ENCODE data around the gene CHTF18.

- TF ChIP-seq HOXC10 (CRISPR knock-in tag; IDR thresholded peaks at IDR 0.05) (no peak), TRIM28 (IDR thresholded peaks at IDR 0.05; ENCODE audit: borderline replicate concordance, low read length) (no peak), ZSCAN30 (tag by site-specific recombination; IDR thresholded peaks at IDR 0.05) (no peak), ZNF626 (tag by site-specific recombination; IDR thresholded peaks at IDR 0.05) (no peak), CTCF (tag by site-specific recombination; IDR thresholded peaks at IDR 0.05) (no peak), ZNF416 (tag by site-specific recombination; IDR thresholded peaks at IDR 0.05) (no peak), PRDM10 (tag by site-specific recombination; IDR thresholded peaks at IDR 0.05) (no peak), ZNF707 (tag by site-specific recombination; IDR thresholded peaks at IDR 0.05) (no peak), HOXA7 (CRISPR knock-in tag; IDR thresholded peaks at IDR 0.05; ENCODE audit: borderline replicate concordance) (no peak), ZFHX2 (tag by site-specific recombination; conservative IDR thresholded peaks at IDR 0.05) (no peak), ZBTB1 (tag by site-specific recombination; IDR thresholded peaks at IDR 0.05) (no peak), OSR2 (tag by site-specific recombination; IDR thresholded peaks at IDR 0.05) (no peak), REST (tag by site-specific recombination; IDR thresholded peaks at IDR 0.05) (no peak), ZNF138 (tag by site-specific recombination; IDR thresholded peaks at IDR 0.05; ENCODE audit: borderline replicate concordance) (no peak)
Observed at GRCh38 chr16:842061-842476, 53.6 kb downstream of the CHTF18 start.
